ENCODE measurements around the gene AGMO. TPM values are rescaled to one million over a fixed set of nuclear protein-coding genes. Genes with fewer than 3 reads are reported as not detected.

AGMO gene
- total RNA-seq, 1 donor from 2014 or later: 0.34 TPM

DNA sequence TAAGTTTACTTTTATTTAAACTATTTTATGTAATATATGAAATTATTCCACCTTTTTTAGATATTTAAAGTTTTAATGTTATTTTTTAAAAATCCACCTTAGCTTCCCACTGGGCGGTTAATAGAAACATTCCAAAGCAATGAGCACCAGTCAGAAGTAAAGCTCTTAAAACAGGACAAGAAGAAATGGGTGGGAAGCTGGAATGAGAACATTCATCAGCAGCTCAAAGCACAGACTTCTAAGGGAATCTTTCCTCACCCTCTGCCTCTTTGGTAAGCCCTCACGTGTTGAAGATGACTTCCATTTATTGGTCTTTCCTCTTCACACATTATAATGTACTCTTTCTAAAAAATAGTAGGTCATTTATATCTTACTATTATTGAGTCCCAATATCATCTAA is 3.1 kb downstream of the AGMO start:
- no peak overlapping the region for H3K4me2 ChIP-seq (ENCODE audit: low read length)
- Mint-ChIP-seq H3K9me3 (ENCODE audit: unreplicated experiment) (no peaks in the 10 kb centered on the region), H3K27me3 (ENCODE audit: low read depth, unreplicated experiment) (no peaks in the 10 kb centered on the region), H3K4me3 (ENCODE audit: unreplicated experiment) (no peak overlapping the region), H3K36me3 (ENCODE audit: low read depth, unreplicated experiment) (no peaks in the 10 kb centered on the region), H3K27ac (ENCODE audit: unreplicated experiment) (peak overlapping the region; percentile 77), H3K4me1 (ENCODE audit: low read depth, unreplicated experiment) (peaks cover 50% of the 10 kb centered on the region)
- H3K9ac ChIP-seq (ENCODE audit: low read length): no peak overlapping the region
- peaks cover 7% of the 10 kb centered on the region for H3K4me1 ChIP-seq (ENCODE audit: insufficient read depth, low read length)
- H3K27me3 ChIP-seq (ENCODE audit: insufficient read depth, low read length): no peaks in the 10 kb centered on the region
- FAIRE-seq (no peak), DNase-seq (ENCODE audit: low read depth) (peak; percentile 26)
- H3K36me3 ChIP-seq (ENCODE audit: insufficient read depth, low read length): no peaks in the 10 kb centered on the region
- TF ChIP-seq, protein P1, sequence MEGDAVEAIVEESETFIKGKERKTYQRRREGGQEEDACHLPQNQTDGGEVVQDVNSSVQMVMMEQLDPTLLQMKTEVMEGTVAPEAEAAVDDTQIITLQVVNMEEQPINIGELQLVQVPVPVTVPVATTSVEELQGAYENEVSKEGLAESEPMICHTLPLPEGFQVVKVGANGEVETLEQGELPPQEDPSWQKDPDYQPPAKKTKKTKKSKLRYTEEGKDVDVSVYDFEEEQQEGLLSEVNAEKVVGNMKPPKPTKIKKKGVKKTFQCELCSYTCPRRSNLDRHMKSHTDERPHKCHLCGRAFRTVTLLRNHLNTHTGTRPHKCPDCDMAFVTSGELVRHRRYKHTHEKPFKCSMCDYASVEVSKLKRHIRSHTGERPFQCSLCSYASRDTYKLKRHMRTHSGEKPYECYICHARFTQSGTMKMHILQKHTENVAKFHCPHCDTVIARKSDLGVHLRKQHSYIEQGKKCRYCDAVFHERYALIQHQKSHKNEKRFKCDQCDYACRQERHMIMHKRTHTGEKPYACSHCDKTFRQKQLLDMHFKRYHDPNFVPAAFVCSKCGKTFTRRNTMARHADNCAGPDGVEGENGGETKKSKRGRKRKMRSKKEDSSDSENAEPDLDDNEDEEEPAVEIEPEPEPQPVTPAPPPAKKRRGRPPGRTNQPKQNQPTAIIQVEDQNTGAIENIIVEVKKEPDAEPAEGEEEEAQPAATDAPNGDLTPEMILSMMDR (IDR thresholded peaks at IDR 0.05; ENCODE audit: insufficient read depth, low read depth, low read length): no peak
- no peaks in the 10 kb centered on the region for H3K9me3 ChIP-seq (ENCODE audit: insufficient read depth, low read depth, low read length)
- H3K27ac ChIP-seq (ENCODE audit: low read depth, low read length): no peak overlapping the region
- H2AFZ ChIP-seq (ENCODE audit: low read depth, low read length): no peak overlapping the region
- no peaks in the 10 kb centered on the region for H3K79me2 ChIP-seq (ENCODE audit: insufficient read depth, low read length)
- no peaks in the 10 kb centered on the region for H4K20me1 ChIP-seq (ENCODE audit: insufficient read depth, low read length)
- no peak overlapping the region for H3K4me3 ChIP-seq (ENCODE audit: insufficient read depth, low read depth, low read length)

DNA sequence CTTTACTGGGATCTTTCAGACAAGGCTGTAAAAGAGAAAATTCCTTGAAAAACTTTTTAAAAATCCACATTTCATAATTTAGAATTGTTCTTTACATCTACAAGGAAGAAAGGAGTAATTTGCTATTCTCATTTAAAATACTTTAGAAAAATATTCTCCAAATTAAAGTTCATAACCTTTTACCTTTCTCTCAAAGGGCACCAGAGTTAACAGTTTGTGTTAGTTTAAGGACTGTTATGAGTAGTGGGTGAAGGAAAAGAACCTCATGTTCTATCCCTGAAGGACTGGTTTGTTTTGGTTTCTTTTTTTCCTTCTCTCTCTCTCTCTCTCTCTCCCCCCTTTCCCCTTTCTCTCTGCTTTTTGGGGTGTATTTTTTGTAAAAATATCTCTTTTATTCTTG is 4.1 kb downstream of the AGMO start:
- Mint-ChIP-seq H3K4me1 (ENCODE audit: low read depth, unreplicated experiment) (peaks cover 51% of the 10 kb centered on the region), H3K27ac (ENCODE audit: unreplicated experiment) (peak overlapping the region; percentile 95), H3K27me3 (ENCODE audit: low read depth, unreplicated experiment) (no peaks in the 10 kb centered on the region), H3K4me3 (ENCODE audit: unreplicated experiment) (no peak overlapping the region), H3K9me3 (ENCODE audit: unreplicated experiment) (no peaks in the 10 kb centered on the region), H3K36me3 (ENCODE audit: low read depth, unreplicated experiment) (no peaks in the 10 kb centered on the region)
- TF ChIP-seq EZH2 (IDR thresholded peaks at IDR 0.05; ENCODE audit: insufficient read depth, low read length): no peak
- TF ChIP-seq, protein P1 (IDR thresholded peaks at IDR 0.05; ENCODE audit: insufficient read depth, low read depth, low read length): no peak
- DNase-seq (ENCODE audit: low read depth): no peak
- Histone ChIP-seq H3K27me3 (ENCODE audit: insufficient read depth, low read length) (no peaks in the 10 kb centered on the region), H3K4me3 (ENCODE audit: insufficient read depth, low read depth, low read length) (no peak overlapping the region), H3K36me3 (ENCODE audit: insufficient read depth, low read length) (no peaks in the 10 kb centered on the region), H2AFZ (ENCODE audit: low read depth, low read length) (no peak overlapping the region), H3K9ac (ENCODE audit: low read length) (no peak overlapping the region), H4K20me1 (ENCODE audit: insufficient read depth, low read length) (no peaks in the 10 kb centered on the region), H3K4me1 (ENCODE audit: insufficient read depth, low read length) (peaks cover 8% of the 10 kb centered on the region), H3K9me3 (ENCODE audit: insufficient read depth, low read depth, low read length) (no peaks in the 10 kb centered on the region), H3K4me2 (ENCODE audit: low read length) (no peak overlapping the region), H3K27ac (ENCODE audit: low read depth, low read length) (no peak overlapping the region), H3K79me2 (ENCODE audit: insufficient read depth, low read length) (no peaks in the 10 kb centered on the region)
- FAIRE-seq: no peak

DNA sequence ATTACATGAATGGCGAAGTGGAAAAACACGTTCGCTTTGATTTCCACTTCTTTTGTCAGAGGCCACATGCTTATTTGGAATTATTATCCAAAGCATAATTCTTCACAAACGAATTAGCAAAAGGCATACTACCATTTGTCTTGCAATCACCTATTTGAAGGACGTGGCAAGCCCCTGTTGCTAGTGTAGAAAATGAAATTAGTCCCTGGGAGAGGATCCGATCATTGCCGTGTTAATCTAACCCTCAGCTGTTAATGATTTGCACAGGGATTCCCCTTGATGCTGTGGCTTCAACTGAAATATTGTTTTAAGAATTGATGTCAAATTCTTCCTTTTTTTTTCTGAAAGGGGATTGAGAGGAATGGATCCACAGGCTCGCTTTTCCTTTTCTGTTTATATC is 4.6 kb downstream of the AGMO start:
- H3K36me3 Mint-ChIP-seq (ENCODE audit: low read depth, unreplicated experiment): no peaks in the 10 kb centered on the region
- H3K27me3 Mint-ChIP-seq (ENCODE audit: low read depth, unreplicated experiment): no peaks in the 10 kb centered on the region
- no peak overlapping the region for H2AFZ ChIP-seq (ENCODE audit: low read depth, low read length)
- no peaks in the 10 kb centered on the region for H3K9me3 ChIP-seq (ENCODE audit: insufficient read depth, low read depth, low read length)
- peaks cover 49% of the 10 kb centered on the region for H3K4me1 Mint-ChIP-seq (ENCODE audit: low read depth, unreplicated experiment)
- no peaks in the 10 kb centered on the region for H3K9me3 Mint-ChIP-seq (ENCODE audit: unreplicated experiment)
- H3K9ac ChIP-seq (ENCODE audit: low read length): no peak overlapping the region
- H3K4me2 ChIP-seq (ENCODE audit: low read length): no peak overlapping the region
- no peaks in the 10 kb centered on the region for H3K79me2 ChIP-seq (ENCODE audit: insufficient read depth, low read length)
- no peaks in the 10 kb centered on the region for H4K20me1 ChIP-seq (ENCODE audit: insufficient read depth, low read length)
- FAIRE-seq (no peak), DNase-seq (ENCODE audit: low read depth) (no peak)
- H3K4me3 Mint-ChIP-seq (ENCODE audit: unreplicated experiment): no peak overlapping the region
- H3K36me3 ChIP-seq (ENCODE audit: insufficient read depth, low read length): no peaks in the 10 kb centered on the region
- no peak overlapping the region for H3K4me3 ChIP-seq (ENCODE audit: insufficient read depth, low read depth, low read length)
- TF ChIP-seq EZH2 (IDR thresholded peaks at IDR 0.05; ENCODE audit: insufficient read depth, low read length): no peak
- TF ChIP-seq, protein P1 (IDR thresholded peaks at IDR 0.05; ENCODE audit: insufficient read depth, low read depth, low read length): no peak
- H3K27me3 ChIP-seq (ENCODE audit: insufficient read depth, low read length): no peaks in the 10 kb centered on the region
- H3K4me1 ChIP-seq (ENCODE audit: insufficient read depth, low read length): peaks cover 8% of the 10 kb centered on the region
- H3K27ac Mint-ChIP-seq (ENCODE audit: unreplicated experiment): no peak overlapping the region
- H3K27ac ChIP-seq (ENCODE audit: low read depth, low read length): no peak overlapping the region
